Activated gamma-delta T cell treated with Interleukin-2 at 50 U/mL for 16 hours (primary cell): ENCODE measurements around the gene CXCL17.
"Not testable (repeated sequence)": the region's sequence is repeated elsewhere in the genome, so short reads cannot be mapped to it uniquely, and the experiment has no call there.

Experiments used
- DNase-seq: peaks from one replicate; pipeline ENCODE4 v3.0.0-alpha.2; 2020

Gene CXCL17

DNA sequence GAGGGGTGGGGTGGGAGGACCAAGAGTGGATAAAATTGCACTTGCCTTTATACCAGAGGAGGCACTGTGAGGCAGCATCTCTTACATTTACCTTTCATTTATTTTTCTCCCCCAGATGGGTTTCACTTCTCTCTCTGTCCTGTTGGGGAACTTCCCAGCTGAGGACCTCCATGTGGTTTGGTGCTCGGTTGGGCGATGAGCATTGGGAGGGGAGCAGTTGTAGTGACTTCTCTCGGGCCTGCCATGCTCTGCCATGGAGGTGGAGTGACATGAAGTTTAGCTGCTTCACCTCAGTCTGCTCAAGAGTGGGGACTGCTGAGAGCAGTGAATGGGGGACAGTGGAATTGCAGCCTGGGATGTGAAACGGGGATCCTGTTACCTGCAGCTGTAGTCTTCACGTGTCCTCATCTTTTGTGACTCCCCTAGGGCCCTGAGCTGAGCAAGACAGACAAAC lies 23.1 kb upstream of the CXCL17 start:
- no peak for DNase-seq

DNA sequence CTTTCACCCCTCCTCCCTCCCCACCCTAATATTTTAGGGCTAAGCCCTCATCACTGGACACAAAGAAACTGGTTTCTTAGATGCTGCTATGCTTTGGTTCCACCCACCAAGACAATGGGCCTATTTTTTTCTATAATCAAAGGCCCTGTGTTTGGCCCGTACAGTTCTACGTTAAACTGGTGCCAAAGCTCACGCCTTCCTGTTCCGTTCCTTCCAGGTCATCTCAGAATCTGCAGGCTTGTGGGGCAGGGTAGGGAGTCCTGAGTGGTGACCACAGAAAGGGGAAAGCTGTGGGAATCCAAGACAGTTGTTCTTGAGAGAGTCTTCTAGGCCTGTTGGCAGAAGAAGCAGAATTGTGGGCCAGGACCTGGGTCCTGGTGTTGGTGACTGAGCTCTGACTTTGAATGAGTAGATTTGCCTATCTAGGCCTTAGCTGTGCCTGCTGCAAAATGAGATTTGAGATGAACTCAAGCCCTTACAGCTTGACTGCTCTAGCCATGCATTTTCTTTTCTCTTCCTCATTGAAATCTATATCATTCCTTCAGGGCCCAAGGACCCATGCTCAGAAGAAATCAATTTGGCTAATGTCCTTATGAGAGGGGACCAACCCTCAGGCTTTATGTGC lies 19.1 kb upstream of the CXCL17 start:
- no peak for DNase-seq

GRCh38 chr19:42461231-42461630 lies 18.5 kb upstream of the CXCL17 start:
- DNase-seq, result not testable (repeated sequence)

DNA sequence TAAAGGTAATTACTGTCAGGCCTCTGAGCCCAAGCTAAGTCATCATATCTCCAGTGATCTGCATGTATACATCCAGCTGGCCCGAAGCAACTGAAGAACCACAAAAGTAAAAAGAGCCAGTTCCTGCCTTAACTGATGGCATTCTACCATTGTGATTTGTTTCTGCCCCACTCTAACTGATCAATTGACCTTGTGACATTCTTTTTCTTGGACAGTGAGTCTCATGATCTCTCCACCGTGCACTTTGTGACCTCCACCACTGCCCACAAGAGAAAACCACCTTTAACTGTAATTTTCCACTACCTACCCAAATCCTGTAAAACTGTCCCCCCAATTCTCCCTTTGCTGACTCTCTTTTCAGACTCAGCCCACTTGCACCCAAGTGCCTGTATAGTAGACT lies 17.2 kb upstream of the CXCL17 start:
- no peak for DNase-seq

DNA sequence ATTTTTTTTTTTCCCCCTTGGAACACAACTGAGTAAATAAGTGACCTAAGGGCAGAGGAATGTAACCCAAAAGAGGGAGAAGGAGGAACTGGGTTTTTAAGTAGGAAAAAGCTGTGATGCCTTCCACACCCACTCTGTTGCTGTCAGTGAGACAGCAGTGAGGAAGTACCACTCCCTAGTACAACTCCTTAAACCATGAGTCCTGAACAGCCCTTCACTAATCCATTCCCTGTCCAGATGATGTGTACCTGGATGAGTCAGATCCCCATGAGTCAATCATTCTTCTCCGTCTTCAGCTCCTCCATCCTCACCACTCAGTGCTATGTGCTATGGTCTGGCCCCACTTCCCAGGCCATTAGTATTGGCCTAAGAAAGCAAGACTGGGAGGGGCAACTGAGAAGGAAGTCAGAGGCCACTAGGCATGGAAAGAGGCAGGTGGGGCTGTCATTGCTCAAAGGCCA lies 12.9 kb upstream of the CXCL17 start:
- no peak for DNase-seq

- DNase-seq, result no peak
Measured at GRCh38 chr19:42455086-42455485, 12.3 kb upstream of the CXCL17 start.

- DNase-seq, result no peak
Measured at GRCh38 chr19:42452590-42452989, 9.8 kb upstream of the CXCL17 start.

GRCh38 chr19:42450314-42450934 lies 7.7 kb upstream of the CXCL17 start:
- DNase-seq, result peak; percentile 78

DNA sequence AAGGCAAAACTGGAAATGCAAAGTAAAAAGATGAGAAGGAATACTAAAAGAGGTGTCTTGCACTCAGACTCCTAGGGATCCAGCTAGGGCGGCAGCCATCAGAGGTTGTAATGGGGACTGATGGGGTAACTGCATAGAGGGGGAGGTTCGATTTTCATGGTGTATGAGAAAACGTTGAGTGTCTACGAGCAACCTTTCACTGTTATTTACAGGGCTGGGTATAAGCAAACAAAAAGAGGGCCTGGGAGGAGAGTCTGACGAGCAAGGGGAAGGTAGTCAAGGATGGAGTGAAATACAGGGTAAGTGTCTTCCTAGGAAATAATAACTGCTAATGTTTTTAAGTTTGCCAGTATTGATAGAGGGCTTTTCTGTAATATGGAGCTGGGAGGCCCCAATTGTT lies 5.6 kb upstream of the CXCL17 start:
- not testable (repeated sequence) for DNase-seq

DNA sequence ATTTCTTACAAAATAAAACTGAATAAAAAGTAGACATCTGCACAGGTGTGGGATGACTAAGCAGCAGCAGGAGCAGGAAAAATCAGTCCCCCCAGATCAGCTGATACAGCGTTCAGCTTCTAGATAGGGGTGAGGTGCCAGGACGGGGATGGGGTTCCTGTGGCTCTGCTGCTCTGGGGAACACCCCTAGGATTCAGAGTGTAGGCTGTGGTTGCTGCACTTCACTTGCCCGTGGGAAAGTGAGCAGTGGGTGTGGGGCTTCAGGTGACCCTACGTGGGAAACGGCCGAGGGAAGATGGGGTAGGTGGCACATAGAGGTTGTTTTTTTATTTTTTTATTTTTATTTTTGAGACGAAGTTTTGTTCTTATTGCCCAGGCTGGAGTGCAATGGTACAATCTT lies 3.2 kb upstream of the CXCL17 start:
- DNase-seq, result no peak

DNA sequence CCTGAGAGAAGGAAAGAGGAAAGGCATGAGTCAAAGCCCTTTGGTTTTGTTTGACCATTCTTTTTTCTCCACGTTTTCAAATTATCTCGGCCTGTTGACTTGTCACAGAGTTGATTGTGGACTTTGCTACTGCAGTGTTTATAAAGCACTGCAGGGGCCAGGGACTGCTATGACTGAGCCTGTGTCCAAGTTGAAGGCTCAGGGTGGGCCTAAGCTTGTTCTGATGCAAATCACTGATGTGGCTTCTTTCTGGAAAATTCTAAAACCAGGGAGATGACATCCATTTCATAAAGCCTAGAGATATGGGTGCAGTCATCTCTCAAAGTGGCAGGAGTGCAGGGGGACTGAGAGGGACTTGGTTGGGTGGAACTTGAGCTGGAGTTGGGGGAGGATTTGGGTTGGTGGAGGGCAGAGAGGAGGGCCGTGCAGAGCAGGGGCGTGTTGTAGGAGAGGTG lies 1.2 kb upstream of the CXCL17 start:
- no peak for DNase-seq

DNA sequence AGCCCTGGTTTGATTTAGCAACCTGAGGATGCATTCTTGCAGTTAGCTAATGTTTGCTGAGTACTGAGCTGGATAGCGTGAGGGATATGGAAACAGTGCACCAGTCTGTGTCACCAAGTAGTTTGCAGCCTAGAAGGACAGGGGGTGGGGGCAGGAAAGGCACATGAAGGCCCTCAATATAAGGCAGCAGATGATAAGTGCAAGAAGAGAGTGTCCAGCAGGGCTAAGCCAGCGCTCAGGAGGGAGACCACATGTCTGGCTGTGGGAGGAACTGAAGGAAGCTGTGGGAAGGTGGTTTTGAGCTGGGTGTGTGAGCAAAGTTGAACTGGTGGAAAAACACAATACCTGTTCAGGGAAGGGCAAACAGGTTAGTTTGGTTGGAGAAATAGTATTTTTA lies 1.7 kb downstream of the CXCL17 start:
- no peak for DNase-seq

DNA sequence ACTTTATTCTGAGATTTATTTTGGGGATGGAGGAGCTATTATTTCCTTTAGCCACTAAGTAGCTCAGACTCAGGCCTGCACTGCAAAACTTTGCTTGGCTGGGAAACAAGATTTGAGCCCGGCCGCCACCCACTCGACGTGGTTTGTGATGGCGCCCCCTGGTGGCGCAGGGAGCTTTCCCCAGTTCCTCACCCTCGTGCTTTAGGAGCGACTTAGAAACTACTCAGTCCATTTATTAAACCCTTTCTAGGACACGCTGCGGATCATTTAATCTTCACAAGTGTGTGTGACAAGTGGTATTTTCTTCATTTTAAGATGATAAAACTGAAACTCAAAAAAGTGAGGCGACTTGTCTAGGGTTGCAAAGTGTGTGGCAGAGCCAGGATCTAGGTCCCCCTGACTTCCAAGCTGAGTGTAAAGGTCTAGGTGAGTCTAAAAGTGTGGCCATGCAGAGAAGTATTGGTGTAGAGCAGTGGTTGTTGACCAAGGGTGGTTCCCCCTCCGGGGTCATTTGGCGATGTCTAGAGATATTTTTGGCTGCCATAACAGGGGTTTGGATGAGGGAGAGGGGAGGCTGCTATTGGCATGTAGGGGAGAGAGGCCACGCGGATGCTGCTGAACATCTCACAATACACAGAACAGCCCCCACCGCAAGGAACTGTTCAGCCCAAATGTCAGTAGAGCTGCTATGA lies 2.2 kb downstream of the CXCL17 start:
- DNase-seq, result peak; percentile 81

GRCh38 chr19:42436006-42436405 lies 6.7 kb downstream of the CXCL17 start:
- no peak for DNase-seq

DNA sequence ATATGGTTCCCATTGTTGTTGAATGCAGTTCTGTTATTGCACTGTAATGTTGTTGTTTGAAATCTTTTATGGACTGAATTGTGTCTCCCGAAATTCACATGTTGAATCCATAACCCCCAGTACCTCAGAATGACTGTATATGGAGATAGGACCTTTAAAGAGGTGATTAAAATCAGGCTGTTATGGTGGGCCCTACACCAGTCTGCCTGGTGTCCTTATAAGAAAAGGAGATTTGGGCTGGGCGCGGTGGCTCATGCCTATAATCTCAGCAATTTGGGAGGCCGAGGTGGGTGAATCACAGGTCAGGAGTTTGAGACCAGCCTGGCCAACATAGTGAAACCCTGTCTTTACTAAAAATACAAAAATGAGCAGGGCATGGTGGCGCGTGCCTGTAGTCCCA lies 7.4 kb downstream of the CXCL17 start:
- no peak for DNase-seq

- peak; percentile 59 for DNase-seq
Measured at GRCh38 chr19:42433503-42434260, 9.1 kb downstream of the CXCL17 start.

- DNase-seq, result no peak
Measured at GRCh38 chr19:42431486-42431885, 11.3 kb downstream of the CXCL17 start.

DNA sequence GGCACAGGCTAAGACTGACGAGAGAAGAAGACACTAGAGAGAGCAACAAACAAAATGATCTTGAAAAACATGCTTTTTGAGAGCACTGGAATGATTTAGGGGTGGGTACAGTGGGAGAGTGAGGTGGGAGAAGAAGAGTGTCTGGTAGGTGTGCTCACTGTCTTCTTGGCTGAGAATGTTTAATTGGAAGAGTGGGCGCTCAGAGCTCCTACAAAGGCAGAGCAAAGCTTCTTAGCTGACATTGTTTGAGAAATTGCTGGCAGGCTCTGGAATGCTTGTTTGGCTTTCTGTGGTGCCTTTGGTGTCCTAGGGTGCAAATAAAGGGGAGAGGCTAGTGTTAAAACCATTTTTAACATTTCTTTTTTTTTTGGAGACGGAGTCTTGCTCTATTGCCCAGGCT lies 14.1 kb downstream of the CXCL17 start:
- DNase-seq, result no peak

DNA sequence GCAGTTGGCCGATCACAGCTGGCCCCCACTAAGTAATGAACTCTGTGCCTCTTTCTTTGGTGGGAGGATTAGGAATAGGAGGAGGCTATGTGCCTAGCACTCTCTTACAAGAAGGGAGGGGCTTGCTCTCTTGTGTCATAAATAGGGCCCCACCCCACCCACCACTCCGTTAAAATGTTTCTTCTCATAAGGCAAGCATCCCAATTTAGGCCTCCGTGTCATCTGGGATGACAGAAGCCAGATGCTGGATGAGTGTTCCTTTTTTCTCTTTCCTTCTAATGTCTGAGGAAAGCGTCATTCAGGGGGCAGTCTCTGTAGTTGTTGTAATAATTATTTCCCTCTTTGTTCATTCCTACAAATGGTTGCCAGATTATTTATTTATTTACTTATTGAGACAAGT lies 15.4 kb downstream of the CXCL17 start, which contains the start of gene LIPE:
TSS of gene LIPE (minus strand) at position 76 of the 400 bp plus-strand sequence. CDS start 239 bp downstream, outside the sequence.
- DNase-seq, result no peak

GRCh38 chr19:42426643-42427042 lies 16.1 kb downstream of the CXCL17 start:
- DNase-seq, result no peak

DNA sequence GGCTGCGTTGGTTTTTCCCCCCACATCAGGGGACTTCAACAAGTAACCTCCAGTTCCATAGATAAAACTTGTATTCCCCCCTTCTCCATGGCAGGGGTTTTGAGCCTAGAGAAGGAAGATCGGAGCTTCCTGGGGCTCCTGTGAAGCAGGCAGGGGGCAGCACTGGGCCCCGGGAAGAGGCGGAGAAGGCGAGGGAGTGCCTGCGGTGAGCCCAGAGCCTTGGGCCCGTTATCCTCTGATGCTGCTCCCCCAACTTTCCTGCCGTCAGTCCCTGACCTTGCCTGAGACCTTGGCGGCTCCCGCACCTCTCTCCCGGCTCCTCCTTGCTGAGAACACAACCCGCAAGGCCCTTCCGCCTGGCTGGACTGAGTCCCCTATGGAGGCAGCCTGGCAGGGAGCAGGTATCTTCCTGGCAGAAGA lies 18.0 kb downstream of the CXCL17 start:
- DNase-seq, result no peak

- no peak for DNase-seq
Measured at GRCh38 chr19:42424345-42424707, 18.4 kb downstream of the CXCL17 start.
